Natural killer cell (primary cell): ENCODE measurements around the gene CLIP3. TPM values are rescaled to one million over a fixed set of nuclear protein-coding genes. Genes with fewer than 3 reads are reported as not detected.
"Not testable (repeated sequence)": the region's sequence is repeated elsewhere in the genome, so short reads cannot be mapped to it uniquely, and the experiment has no call there.

ENCODE experiments used
- ATAC-seq, 3 donors: fragments of 150-1000 bp in 2 of 3; fragments of 200-7000 bp in 1 of 3; cut with Tn5 transposase; 1 replicate in 1 of 3; 2 replicates in 2 of 3; pipeline ENCODE4 v1.10.0; 2021; ENCODE audit warnings: mild to moderate bottlenecking in 2 of 3, moderate library complexity in 2 of 3
- DNase-seq, 2 donors: peaks; one replicate each; pipeline versions ENCODE4 v3.0.0 to v3.0.0-alpha.2; 2013 to 2021; ENCODE audit warnings: mixed read lengths in 1 of 2
- H3K27ac ChIP-seq: one replicate; pipeline ENCODE4 v1.5.1; 2013; ENCODE audit warnings: mild to moderate bottlenecking, low read length
- H3K27me3 ChIP-seq: one replicate; pipeline ENCODE4 v1.6.1; 2013; ENCODE audit warnings: low read length; ENCODE audit not compliant: control insufficient read depth, insufficient read depth
- H3K36me3 ChIP-seq: one replicate; pipeline ENCODE4 v1.6.1; 2013; ENCODE audit warnings: low read length; ENCODE audit not compliant: control insufficient read depth, insufficient read depth
- H3K4me1 ChIP-seq: one replicate; pipeline ENCODE4 v1.6.1; 2013; ENCODE audit warnings: low read length; ENCODE audit not compliant: control insufficient read depth, insufficient read depth
- H3K4me3 ChIP-seq: one replicate; pipeline ENCODE4 v1.5.1; 2013; ENCODE audit warnings: low read length
- H3K9me3 ChIP-seq: one replicate; pipeline ENCODE4 v1.6.1; 2013; ENCODE audit warnings: low read length; ENCODE audit not compliant: control insufficient read depth, insufficient read depth
- H3K27ac Mint-ChIP-seq, 2 donors: one replicate each; pipeline ENCODE4 v1.8.0; 2022; ENCODE audit warnings: mild to moderate bottlenecking in 2 of 2, mixed read lengths in 2 of 2, moderate library complexity in 1 of 2
- H3K27me3 Mint-ChIP-seq, 2 donors: one replicate each; pipeline ENCODE4 v1.8.0; 2022; ENCODE audit warnings: low read depth in 2 of 2, mixed read lengths in 2 of 2
- H3K36me3 Mint-ChIP-seq: one replicate; pipeline ENCODE4 v1.8.0; 2022; ENCODE audit warnings: mixed read lengths
- H3K4me1 Mint-ChIP-seq, 2 donors: one replicate each; pipeline ENCODE4 v1.8.0; 2022; ENCODE audit warnings: mixed read lengths in 2 of 2
- H3K4me3 Mint-ChIP-seq: one replicate; pipeline ENCODE4 v1.8.0; 2022; ENCODE audit warnings: mild to moderate bottlenecking, moderate library complexity, mixed read lengths
- H3K9me3 Mint-ChIP-seq, 2 donors: one replicate each; pipeline ENCODE4 v1.8.0; 2022; ENCODE audit warnings: mixed read lengths in 2 of 2
- WGBS: methylation state at CpG from one replicate; pipeline ENCODE4 v1.1.7; 2013; ENCODE audit warnings: missing lambda C conversion rate; ENCODE audit not compliant: insufficient coverage; 5-methylcytosine and 5-hydroxymethylcytosine counted together
- intact Hi-C: fragments of 100-400 bp; cut with micrococcal nuclease; formaldehyde crosslinking; loops from one replicate; pipeline ENCODE4 v1.14.2; 2022
- total RNA-seq, 4 donors: library from RNA; stranded (reverse); fragments of 120-200 nt in 1 of 4; gene quantifications; one replicate each; pipeline versions ENCODE4 v1.2.3 to v1.2.4, GENCODE V29; 2013 to 2022
- TF ChIP-seq, protein P1 (sequence below): fragments of 200-600 bp; IDR thresholded peaks from one replicate; pipeline ENCODE4 v1.8.0; 2022; ENCODE audit warnings: antibody characterized with exemption

Gene CLIP3
- total RNA-seq, 3 donors from 2014 or later (not counting 1 experiment from before 2014, with no cell fraction given) = 0.33 to 2.1 (median 1.3) TPM

- no peaks in the 10 kb centered on the region for H3K36me3 Mint-ChIP-seq
- no peak overlapping the region for H3K27ac Mint-ChIP-seq
- H3K27ac ChIP-seq = no peak overlapping the region
- DNase-seq (peak in 1 of 2 donors; percentile 37), ATAC-seq (peak in 2 of 3 donors; percentile 38 to 53)
- peaks cover 9% of the 10 kb centered on the region for H3K4me1 ChIP-seq
- H3K4me3 Mint-ChIP-seq = peak overlapping the region; percentile 65
- H3K4me3 ChIP-seq = no peak overlapping the region
- H3K27me3 Mint-ChIP-seq = peaks cover 32 to 47% of the 10 kb centered on the region in 2 donors
- H3K4me1 Mint-ChIP-seq = peaks cover 0 to 8% of the 10 kb centered on the region in 2 donors
- H3K27me3 ChIP-seq = peaks cover 15% of the 10 kb centered on the region
- intact Hi-C loops = no loop called here
- H3K9me3 Mint-ChIP-seq = no peaks in the 10 kb centered on the region
- 8% methylated on average over 51 of the region's 54 CpGs for WGBS
- no peaks in the 10 kb centered on the region for H3K9me3 ChIP-seq
- TF ChIP-seq, protein P1, sequence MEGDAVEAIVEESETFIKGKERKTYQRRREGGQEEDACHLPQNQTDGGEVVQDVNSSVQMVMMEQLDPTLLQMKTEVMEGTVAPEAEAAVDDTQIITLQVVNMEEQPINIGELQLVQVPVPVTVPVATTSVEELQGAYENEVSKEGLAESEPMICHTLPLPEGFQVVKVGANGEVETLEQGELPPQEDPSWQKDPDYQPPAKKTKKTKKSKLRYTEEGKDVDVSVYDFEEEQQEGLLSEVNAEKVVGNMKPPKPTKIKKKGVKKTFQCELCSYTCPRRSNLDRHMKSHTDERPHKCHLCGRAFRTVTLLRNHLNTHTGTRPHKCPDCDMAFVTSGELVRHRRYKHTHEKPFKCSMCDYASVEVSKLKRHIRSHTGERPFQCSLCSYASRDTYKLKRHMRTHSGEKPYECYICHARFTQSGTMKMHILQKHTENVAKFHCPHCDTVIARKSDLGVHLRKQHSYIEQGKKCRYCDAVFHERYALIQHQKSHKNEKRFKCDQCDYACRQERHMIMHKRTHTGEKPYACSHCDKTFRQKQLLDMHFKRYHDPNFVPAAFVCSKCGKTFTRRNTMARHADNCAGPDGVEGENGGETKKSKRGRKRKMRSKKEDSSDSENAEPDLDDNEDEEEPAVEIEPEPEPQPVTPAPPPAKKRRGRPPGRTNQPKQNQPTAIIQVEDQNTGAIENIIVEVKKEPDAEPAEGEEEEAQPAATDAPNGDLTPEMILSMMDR = no peak
- no peaks in the 10 kb centered on the region for H3K36me3 ChIP-seq
Measured at GRCh38 chr19:35986664-35987570, 45.8 kb downstream of the CLIP3 start.

DNA sequence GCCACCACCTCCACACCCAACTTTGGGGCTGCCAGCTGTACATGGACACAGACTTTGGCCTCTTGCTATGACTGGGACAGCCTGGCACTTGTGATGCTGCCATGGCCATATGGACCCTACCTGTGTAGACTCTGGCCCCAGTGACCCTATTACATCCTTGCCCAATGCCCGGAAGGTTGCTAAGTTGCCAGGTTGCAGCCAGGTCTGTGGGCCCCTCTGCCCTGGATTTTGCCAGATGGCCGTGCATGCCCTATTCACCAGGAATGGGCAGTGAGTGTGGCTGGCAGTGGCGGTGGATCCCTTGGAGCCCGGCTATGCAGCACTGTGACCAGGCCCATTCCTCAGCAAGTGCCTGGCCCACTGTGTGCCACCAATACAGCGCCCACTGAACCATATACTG, 46.6 kb downstream of the CLIP3 start:
- WGBS = 96% methylated on average over 5 of the region's 5 CpGs
- H3K9me3 Mint-ChIP-seq = no peaks in the 10 kb centered on the region
- TF ChIP-seq, protein P1 = no peak
- DNase-seq = no peak
- H3K36me3 Mint-ChIP-seq = no peaks in the 10 kb centered on the region
- no peaks in the 10 kb centered on the region for H3K36me3 ChIP-seq
- H3K27me3 ChIP-seq = peaks cover 15% of the 10 kb centered on the region
- no peak overlapping the region for H3K4me3 Mint-ChIP-seq
- H3K9me3 ChIP-seq = no peaks in the 10 kb centered on the region
- no peak overlapping the region for H3K27ac Mint-ChIP-seq
- ATAC-seq = no peak
- no peak overlapping the region for H3K4me3 ChIP-seq
- no peak overlapping the region for H3K27ac ChIP-seq
- intact Hi-C loops = no loop called here
- peaks cover 9% of the 10 kb centered on the region for H3K4me1 ChIP-seq
- H3K27me3 Mint-ChIP-seq = peaks cover 34 to 51% of the 10 kb centered on the region in 2 donors
- peaks cover 0 to 8% of the 10 kb centered on the region in 2 donors for H3K4me1 Mint-ChIP-seq

GRCh38 chr19:35983177-35983576, 49.5 kb downstream of the CLIP3 start:
- Histone ChIP-seq H3K36me3 (no peaks in the 10 kb centered on the region), H3K27ac (no peak overlapping the region), H3K27me3 (peaks cover 15% of the 10 kb centered on the region), H3K4me1 (peaks cover 9% of the 10 kb centered on the region), H3K4me3 (no peak overlapping the region), H3K9me3 (no peaks in the 10 kb centered on the region)
- intact Hi-C loops = no loop called here
- no peak overlapping the region for H3K27ac Mint-ChIP-seq
- no peak overlapping the region for H3K4me3 Mint-ChIP-seq
- H3K9me3 Mint-ChIP-seq = no peaks in the 10 kb centered on the region
- H3K27me3 Mint-ChIP-seq = peaks cover 36 to 52% of the 10 kb centered on the region in 2 donors
- TF ChIP-seq, protein P1 = no peak
- no peak for DNase-seq
- 84% methylated on average over 8 of the region's 8 CpGs for WGBS
- no peaks in the 10 kb centered on the region for H3K36me3 Mint-ChIP-seq
- ATAC-seq = no peak
- peaks cover 0 to 8% of the 10 kb centered on the region in 2 donors for H3K4me1 Mint-ChIP-seq

DNA sequence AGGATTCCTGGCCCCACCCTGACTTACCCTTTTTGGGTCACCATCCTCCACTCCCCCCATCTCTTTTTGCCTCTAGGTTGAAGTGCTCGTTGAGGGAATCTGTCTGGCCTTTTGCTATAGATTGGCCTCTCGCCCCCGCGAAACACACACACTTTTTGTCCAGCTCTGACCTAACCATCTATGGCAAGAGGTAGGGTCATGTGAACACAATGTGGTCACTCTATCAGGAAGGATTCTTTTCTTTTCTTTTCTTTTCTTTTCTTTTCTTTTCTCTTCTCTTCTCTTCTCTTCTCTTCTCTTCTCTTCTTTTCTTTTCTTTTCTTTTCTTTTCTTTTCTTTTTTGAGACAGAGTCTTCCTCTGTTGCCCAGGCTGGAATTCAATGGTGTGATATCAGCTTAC, 51.7 kb downstream of the CLIP3 start:
- H3K4me1 Mint-ChIP-seq, H3K27ac Mint-ChIP-seq, H3K36me3 Mint-ChIP-seq, intact Hi-C loops, ATAC-seq, H3K27ac ChIP-seq, H3K4me3 Mint-ChIP-seq, DNase-seq, H3K36me3 ChIP-seq, H3K9me3 Mint-ChIP-seq, H3K4me3 ChIP-seq, H3K9me3 ChIP-seq, H3K27me3 ChIP-seq, H3K4me1 ChIP-seq: not testable (repeated sequence)
- H3K27me3 Mint-ChIP-seq = peaks cover 28 to 46% of the 10 kb centered on the region in 2 donors
- 83% methylated on average over 2 of the region's 4 CpGs for WGBS
